Lower leg skin (tissue), 3 donors: ENCODE results near the gene ASAP2.

ENCODE experiments used
- POLR2A ChIP-seq, 2 donors: fragments of 450-650 bp; IDR thresholded peaks; one replicate each; pipeline ENCODE4 v1.6.1; 2016 to 2017; ENCODE audit warnings: antibody characterized with exemption in 2 of 2, mild to moderate bottlenecking in 1 of 2, moderate library complexity in 1 of 2
- TF ChIP-seq, protein P1 (sequence below), 3 donors: fragments of 450-650 bp; IDR thresholded peaks; one replicate each; pipeline ENCODE4 v1.5.1; 2016; ENCODE audit warnings: antibody characterized with exemption in 3 of 3, mild to moderate bottlenecking in 3 of 3, moderate library complexity in 2 of 3

DNA sequence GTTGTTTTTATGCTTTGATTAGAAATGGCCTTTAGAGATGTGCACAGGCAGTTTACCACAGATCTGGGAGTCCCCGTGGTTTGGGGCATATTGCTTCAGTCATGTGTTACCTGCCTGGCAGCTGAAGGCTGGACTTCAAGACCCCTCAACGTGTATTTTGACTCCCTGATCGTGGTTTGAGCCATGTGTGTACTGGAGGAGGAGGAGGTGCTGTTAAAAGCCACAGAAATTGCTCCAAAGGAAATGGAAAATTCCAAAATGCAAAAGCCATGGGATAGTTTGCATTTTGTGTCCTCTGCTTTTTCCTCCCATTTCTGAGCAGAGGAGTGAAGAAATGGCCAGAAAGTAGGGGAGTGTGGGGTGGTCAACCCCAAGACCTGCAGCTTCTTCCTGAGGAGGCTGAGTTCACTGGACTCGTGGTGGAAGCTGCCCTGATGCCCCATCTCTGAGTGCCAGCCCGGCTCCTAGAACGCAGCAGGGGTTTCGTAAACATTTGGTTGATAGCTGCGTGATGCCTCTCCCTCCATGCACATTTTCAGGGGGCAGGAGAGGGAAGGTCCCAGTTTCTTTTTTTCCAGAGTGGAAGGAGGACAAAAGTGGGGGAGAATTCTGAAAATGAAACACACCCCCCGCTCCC is 171.0 kb downstream of the ASAP2 start:
- TF ChIP-seq, protein P1, sequence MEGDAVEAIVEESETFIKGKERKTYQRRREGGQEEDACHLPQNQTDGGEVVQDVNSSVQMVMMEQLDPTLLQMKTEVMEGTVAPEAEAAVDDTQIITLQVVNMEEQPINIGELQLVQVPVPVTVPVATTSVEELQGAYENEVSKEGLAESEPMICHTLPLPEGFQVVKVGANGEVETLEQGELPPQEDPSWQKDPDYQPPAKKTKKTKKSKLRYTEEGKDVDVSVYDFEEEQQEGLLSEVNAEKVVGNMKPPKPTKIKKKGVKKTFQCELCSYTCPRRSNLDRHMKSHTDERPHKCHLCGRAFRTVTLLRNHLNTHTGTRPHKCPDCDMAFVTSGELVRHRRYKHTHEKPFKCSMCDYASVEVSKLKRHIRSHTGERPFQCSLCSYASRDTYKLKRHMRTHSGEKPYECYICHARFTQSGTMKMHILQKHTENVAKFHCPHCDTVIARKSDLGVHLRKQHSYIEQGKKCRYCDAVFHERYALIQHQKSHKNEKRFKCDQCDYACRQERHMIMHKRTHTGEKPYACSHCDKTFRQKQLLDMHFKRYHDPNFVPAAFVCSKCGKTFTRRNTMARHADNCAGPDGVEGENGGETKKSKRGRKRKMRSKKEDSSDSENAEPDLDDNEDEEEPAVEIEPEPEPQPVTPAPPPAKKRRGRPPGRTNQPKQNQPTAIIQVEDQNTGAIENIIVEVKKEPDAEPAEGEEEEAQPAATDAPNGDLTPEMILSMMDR (IDR thresholded peaks at IDR 0.05): no peak
- TF ChIP-seq POLR2A (IDR thresholded peaks at IDR 0.05): no peak
